Natural killer cell (primary cell): ENCODE measurements around the gene ATF6B. TPM values are rescaled to one million over a fixed set of nuclear protein-coding genes. Genes with fewer than 3 reads are reported as not detected.

ENCODE experiments used
- ATAC-seq, 3 donors: fragments of 150-1000 bp in 2 of 3; fragments of 200-7000 bp in 1 of 3; cut with Tn5 transposase; 1 replicate in 1 of 3; 2 replicates in 2 of 3; pipeline ENCODE4 v1.10.0; 2021; ENCODE audit warnings: mild to moderate bottlenecking in 2 of 3, moderate library complexity in 2 of 3
- DNase-seq, 2 donors: peaks; one replicate each; pipeline versions ENCODE4 v3.0.0 to v3.0.0-alpha.2; 2013 to 2021; ENCODE audit warnings: mixed read lengths in 1 of 2
- H3K27ac ChIP-seq: one replicate; pipeline ENCODE4 v1.5.1; 2013; ENCODE audit warnings: mild to moderate bottlenecking, low read length
- H3K27me3 ChIP-seq: one replicate; pipeline ENCODE4 v1.6.1; 2013; ENCODE audit warnings: low read length; ENCODE audit not compliant: control insufficient read depth, insufficient read depth
- H3K36me3 ChIP-seq: one replicate; pipeline ENCODE4 v1.6.1; 2013; ENCODE audit warnings: low read length; ENCODE audit not compliant: control insufficient read depth, insufficient read depth
- H3K4me1 ChIP-seq: one replicate; pipeline ENCODE4 v1.6.1; 2013; ENCODE audit warnings: low read length; ENCODE audit not compliant: control insufficient read depth, insufficient read depth
- H3K4me3 ChIP-seq: one replicate; pipeline ENCODE4 v1.5.1; 2013; ENCODE audit warnings: low read length
- H3K9me3 ChIP-seq: one replicate; pipeline ENCODE4 v1.6.1; 2013; ENCODE audit warnings: low read length; ENCODE audit not compliant: control insufficient read depth, insufficient read depth
- H3K27ac Mint-ChIP-seq, 2 donors: one replicate each; pipeline ENCODE4 v1.8.0; 2022; ENCODE audit warnings: mild to moderate bottlenecking in 2 of 2, mixed read lengths in 2 of 2, moderate library complexity in 1 of 2
- H3K27me3 Mint-ChIP-seq, 2 donors: one replicate each; pipeline ENCODE4 v1.8.0; 2022; ENCODE audit warnings: low read depth in 2 of 2, mixed read lengths in 2 of 2
- H3K36me3 Mint-ChIP-seq: one replicate; pipeline ENCODE4 v1.8.0; 2022; ENCODE audit warnings: mixed read lengths
- H3K4me1 Mint-ChIP-seq, 2 donors: one replicate each; pipeline ENCODE4 v1.8.0; 2022; ENCODE audit warnings: mixed read lengths in 2 of 2
- H3K4me3 Mint-ChIP-seq: one replicate; pipeline ENCODE4 v1.8.0; 2022; ENCODE audit warnings: mild to moderate bottlenecking, moderate library complexity, mixed read lengths
- H3K9me3 Mint-ChIP-seq, 2 donors: one replicate each; pipeline ENCODE4 v1.8.0; 2022; ENCODE audit warnings: mixed read lengths in 2 of 2
- WGBS: methylation state at CpG from one replicate; pipeline ENCODE4 v1.1.7; 2013; ENCODE audit warnings: missing lambda C conversion rate; ENCODE audit not compliant: insufficient coverage; 5-methylcytosine and 5-hydroxymethylcytosine counted together
- intact Hi-C: fragments of 100-400 bp; cut with micrococcal nuclease; formaldehyde crosslinking; loops from one replicate; pipeline ENCODE4 v1.14.2; 2022
- total RNA-seq, 4 donors: library from RNA; stranded (reverse); fragments of 120-200 nt in 1 of 4; gene quantifications; one replicate each; pipeline versions ENCODE4 v1.2.3 to v1.2.4, GENCODE V29; 2013 to 2022
- TF ChIP-seq, protein P1 (sequence below): fragments of 200-600 bp; IDR thresholded peaks from one replicate; pipeline ENCODE4 v1.8.0; 2022; ENCODE audit warnings: antibody characterized with exemption

Gene ATF6B
- total RNA-seq, 3 donors from 2014 or later (not counting 1 experiment from before 2014, with no cell fraction given), result 157 to 187 (median 178) TPM

DNA sequence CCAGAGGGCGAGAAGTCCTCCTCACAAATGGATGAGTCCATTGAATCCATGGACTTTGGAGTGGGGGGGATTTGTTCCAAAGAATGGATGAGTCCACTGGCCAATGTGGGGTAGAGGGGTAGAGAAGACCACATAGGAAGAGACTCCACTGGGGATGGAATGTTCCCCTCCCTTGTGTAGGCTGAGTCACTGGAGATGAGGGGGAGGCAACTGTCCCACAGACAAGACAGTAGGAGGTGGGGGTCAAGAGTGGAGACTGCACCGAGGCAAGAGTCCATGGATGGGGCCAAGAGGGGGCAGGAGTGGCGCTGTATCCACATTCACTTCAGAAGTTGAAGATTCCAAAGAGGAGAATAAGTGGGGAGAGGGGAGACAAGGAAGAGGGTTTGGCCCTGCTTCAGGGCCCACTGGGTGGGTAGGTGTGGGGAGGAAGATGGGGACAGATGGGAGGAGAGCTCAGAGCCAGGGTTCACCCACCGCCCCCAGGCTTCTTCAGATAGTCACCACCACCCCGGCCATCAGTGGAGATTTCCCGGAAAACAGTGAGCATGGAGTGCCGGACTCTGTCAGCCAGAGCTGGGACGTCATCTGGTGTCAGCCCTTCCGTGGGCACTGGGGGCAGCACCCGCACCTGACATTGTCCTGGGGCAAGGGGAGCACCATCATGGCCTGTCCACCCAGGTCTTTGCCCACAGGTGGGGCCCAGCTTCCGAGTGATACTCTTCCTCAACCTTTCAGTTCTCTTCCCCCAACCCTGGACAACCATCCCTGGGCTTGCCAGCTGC is 41.0 kb upstream of the ATF6B start:
- Histone ChIP-seq H3K27me3 (no peaks in the 10 kb centered on the region), H3K27ac (no peak overlapping the region), H3K4me1 (no peaks in the 10 kb centered on the region), H3K36me3 (peaks cover 25% of the 10 kb centered on the region), H3K9me3 (no peaks in the 10 kb centered on the region), H3K4me3 (no peak overlapping the region)
- intact Hi-C loops, result no loop called here
- Mint-ChIP-seq H3K27me3 (no peaks in the 10 kb centered on the region), H3K4me1 (peaks cover 6 to 18% of the 10 kb centered on the region in 2 donors), H3K36me3 (no peaks in the 10 kb centered on the region), H3K9me3 (no peaks in the 10 kb centered on the region), H3K4me3 (no peak overlapping the region), H3K27ac (peak overlapping the region in 1 of 2 donors; percentile 51)
- no peak for DNase-seq
- TF ChIP-seq, protein P1, sequence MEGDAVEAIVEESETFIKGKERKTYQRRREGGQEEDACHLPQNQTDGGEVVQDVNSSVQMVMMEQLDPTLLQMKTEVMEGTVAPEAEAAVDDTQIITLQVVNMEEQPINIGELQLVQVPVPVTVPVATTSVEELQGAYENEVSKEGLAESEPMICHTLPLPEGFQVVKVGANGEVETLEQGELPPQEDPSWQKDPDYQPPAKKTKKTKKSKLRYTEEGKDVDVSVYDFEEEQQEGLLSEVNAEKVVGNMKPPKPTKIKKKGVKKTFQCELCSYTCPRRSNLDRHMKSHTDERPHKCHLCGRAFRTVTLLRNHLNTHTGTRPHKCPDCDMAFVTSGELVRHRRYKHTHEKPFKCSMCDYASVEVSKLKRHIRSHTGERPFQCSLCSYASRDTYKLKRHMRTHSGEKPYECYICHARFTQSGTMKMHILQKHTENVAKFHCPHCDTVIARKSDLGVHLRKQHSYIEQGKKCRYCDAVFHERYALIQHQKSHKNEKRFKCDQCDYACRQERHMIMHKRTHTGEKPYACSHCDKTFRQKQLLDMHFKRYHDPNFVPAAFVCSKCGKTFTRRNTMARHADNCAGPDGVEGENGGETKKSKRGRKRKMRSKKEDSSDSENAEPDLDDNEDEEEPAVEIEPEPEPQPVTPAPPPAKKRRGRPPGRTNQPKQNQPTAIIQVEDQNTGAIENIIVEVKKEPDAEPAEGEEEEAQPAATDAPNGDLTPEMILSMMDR, result no peak
- ATAC-seq, result no peak
- 97% methylated on average over 11 of the region's 11 CpGs for WGBS

DNA sequence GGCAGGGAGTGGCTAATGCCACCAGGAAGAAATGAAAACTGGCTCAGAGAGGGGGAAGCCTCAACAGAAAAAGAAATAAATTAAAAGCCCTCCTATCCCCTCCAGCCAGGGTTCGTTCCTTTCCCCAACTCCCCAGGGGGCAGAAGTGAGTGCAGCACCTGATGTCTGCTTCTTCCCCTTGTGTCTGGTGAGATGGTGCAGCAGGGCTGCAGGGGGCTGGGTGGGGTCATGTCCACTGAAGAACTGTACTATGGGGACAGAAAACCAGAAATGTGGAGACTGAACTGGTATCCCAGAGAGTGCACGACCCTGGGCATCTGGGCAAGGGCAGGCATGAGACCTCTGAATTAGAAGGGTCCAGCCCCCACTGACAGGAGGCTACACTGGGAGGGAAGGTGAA is 40.3 kb upstream of the ATF6B start:
- 94% methylated on average over 1 of the region's 2 CpGs for WGBS
- H3K27ac Mint-ChIP-seq, result peak overlapping the region in 1 of 2 donors; percentile 4
- Histone ChIP-seq H3K27ac (no peak overlapping the region), H3K4me3 (no peak overlapping the region), H3K27me3 (no peaks in the 10 kb centered on the region), H3K4me1 (no peaks in the 10 kb centered on the region), H3K9me3 (no peaks in the 10 kb centered on the region), H3K36me3 (peaks cover 25% of the 10 kb centered on the region)
- no peaks in the 10 kb centered on the region for H3K9me3 Mint-ChIP-seq
- no peaks in the 10 kb centered on the region for H3K36me3 Mint-ChIP-seq
- intact Hi-C loops, result no loop called here
- no peaks in the 10 kb centered on the region for H3K27me3 Mint-ChIP-seq
- TF ChIP-seq, protein P1, result no peak
- ATAC-seq, result no peak
- DNase-seq, result no peak
- no peak overlapping the region for H3K4me3 Mint-ChIP-seq
- H3K4me1 Mint-ChIP-seq, result peaks cover 0 to 11% of the 10 kb centered on the region in 2 donors

DNA sequence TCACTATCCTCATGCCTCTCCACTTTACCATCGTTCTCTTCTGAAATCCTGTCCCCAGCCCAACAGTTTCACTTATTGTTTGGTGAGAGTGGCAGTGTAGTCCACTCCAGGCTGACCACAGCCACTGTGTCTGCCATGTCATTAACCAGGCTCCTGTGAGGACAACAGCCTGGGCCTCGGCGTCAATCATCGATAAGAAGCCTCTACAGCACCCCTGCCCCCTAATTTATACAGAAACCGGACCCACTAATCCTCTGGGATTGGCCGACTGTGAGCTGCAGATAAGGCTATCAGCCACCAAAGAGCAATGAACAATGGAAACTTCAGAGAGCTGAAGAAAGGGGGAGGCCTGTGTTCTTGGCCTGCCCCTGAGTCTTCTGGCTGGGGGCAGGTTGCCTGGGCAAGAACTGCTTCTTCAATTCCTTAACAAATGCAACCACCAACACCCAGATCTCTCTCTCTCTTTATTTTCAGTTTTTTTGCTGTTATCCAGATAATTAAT is 39.8 kb upstream of the ATF6B start:
- ATAC-seq, result no peak
- 100% methylated on average over 6 of the region's 6 CpGs for WGBS

More for the DNA sequence above, 39.8 kb upstream of the ATF6B start:
- no peaks in the 10 kb centered on the region for H3K9me3 ChIP-seq
- TF ChIP-seq, protein P1, result no peak
- Mint-ChIP-seq H3K27me3 (no peaks in the 10 kb centered on the region), H3K27ac (no peak overlapping the region), H3K36me3 (no peaks in the 10 kb centered on the region), H3K4me3 (no peak overlapping the region), H3K9me3 (no peaks in the 10 kb centered on the region), H3K4me1 (peaks cover 0 to 6% of the 10 kb centered on the region in 2 donors)
- intact Hi-C loops, result no loop called here
- no peak overlapping the region for H3K4me3 ChIP-seq
- peaks cover 25% of the 10 kb centered on the region for H3K36me3 ChIP-seq
- no peaks in the 10 kb centered on the region for H3K4me1 ChIP-seq
- no peaks in the 10 kb centered on the region for H3K27me3 ChIP-seq
- no peak overlapping the region for H3K27ac ChIP-seq
- DNase-seq, result no peak
